Left cardiac atrium (tissue), 4 donors: ENCODE data around the gene AGMO. TPM values are rescaled to one million over a fixed set of nuclear protein-coding genes. Genes with fewer than 3 reads are reported as not detected.

Experiments used
- ATAC-seq, 2 donors: fragments of 200-7000 bp; cut with Tn5 transposase; one replicate each; pipeline ENCODE4 v1.9.1; 2020; ENCODE audit warnings: mild to moderate bottlenecking in 2 of 2, moderate library complexity in 2 of 2
- DNase-seq: peaks from one replicate; pipeline ENCODE4 v3.0.0-alpha.2; 2020
- intact Hi-C, 2 donors: fragments of 100-400 bp; cut with DNase I; formaldehyde crosslinking; loops; one replicate each; pipeline versions ENCODE4 v1.14.1 to v1.15.1; 2022 to 2023
- total RNA-seq, 2 donors: library from RNA; stranded (reverse); fragmentation: NEBNext Ultra II Directional; extraction: Animal tissue kit (Norgen Biotek cat#: 25700); gene quantifications; one replicate each; pipeline ENCODE4 v1.2.1, GENCODE V29; 2021
- donor health status: DM: no; HTN: yes; CAD: no.
- donor health status: DM: no; HTN: yes; CAD: no; lungs with severe emphysema.
- donor health status: DM: yes; HTN: yes; CAD: no.
- donor health status: Dilated cardiomyopathy.

AGMO gene
- total RNA-seq, 2 donors from 2014 or later: 0.55 to 0.62 TPM

DNA sequence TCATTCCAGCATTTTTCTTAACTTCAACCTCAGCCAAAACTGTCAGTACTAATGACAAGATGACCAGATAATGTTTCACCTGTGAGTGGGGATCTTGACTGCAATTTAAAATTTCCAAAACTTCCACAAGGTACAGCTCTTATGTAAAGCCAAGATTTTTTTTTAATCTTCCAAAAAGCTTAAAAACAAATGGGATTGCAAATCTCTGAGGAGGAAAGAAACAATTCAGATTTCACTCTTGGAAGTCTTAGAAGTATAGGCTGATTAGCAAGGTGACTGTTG is 90.2 kb downstream of the AGMO start:
- intact Hi-C loops: no loop called here
- DNase-seq (no peak), ATAC-seq (no peak)

DNA sequence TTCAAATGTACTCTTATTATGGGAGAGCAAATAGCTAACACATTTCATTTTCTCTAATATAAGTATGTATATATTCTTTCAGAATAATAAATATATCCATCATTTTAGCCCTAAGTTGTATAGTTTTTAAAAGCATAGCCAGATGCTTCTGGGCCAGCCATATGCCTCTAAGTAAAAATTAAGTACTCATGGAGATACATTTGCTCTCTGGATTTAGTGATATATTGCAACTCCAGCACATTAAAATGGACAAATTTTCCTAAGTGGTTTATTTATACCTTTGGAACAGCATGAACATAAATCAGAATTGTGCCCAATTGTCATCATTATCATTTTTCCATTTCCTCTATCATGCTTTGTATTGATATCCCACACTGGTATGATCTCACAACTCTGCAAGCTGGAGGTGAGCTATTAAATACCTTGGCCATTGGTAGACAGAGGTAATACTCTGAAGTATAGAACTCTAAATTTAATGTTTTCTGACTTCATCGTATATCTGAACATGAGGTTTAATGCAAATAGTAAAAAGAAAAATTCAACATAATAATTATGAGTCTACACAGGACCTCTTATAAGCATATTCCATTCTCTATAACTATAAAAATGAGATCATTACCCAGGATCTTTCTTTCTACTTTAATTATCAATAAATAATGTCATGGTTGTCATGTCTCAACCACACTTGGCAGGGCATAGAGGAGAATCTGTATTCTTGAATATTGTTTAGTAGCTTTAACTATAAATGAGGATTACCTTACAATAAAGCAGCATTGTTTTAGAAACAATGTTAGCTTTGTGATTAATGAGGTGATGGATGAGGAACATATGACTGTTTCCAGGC is 90.8 kb downstream of the AGMO start:
- ATAC-seq (no peak), DNase-seq (no peak)
- intact Hi-C loops: no loop called here

GRCh38 chr7:15464667-15465121 is 97.1 kb downstream of the AGMO start:
- ATAC-seq (peak; percentile 30 to 48), DNase-seq (no peak)
- intact Hi-C loops: no loop called here

- DNase-seq: no peak
- peak; percentile 77 to 86 for ATAC-seq
- intact Hi-C loops: no loop called here
These were observed 97.8 kb downstream of the AGMO start for GRCh38 chr7:15463801-15464666.

- no peak for DNase-seq
- intact Hi-C loops: no loop called here
- ATAC-seq: no peak
These were observed 99.0 kb downstream of the AGMO start for GRCh38 chr7:15462721-15463389.

DNA sequence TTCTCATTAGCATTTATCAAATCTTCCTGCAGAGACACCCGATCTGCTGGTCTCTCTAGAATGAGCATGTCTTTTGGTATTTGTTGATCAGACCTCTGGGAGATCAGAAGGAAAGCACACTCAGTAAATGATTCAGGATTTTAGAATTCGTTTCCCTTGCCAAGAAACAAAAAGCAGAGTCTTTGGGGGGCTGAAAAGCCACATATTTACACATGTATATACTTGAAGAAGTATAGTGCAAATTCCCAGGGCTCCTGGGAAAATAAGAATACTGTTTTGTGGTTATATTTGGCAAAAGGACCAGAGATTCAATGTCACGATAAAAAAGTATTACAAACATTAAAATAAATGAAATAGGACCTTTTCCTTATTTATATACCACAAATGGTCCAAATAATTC is 100.2 kb downstream of the AGMO start:
- intact Hi-C loops: no loop called here
- DNase-seq (no peak), ATAC-seq (peak in 1 of 2 donors; percentile 45)

GRCh38 chr7:15459018-15459615 is 102.7 kb downstream of the AGMO start:
- ATAC-seq (peak in 1 of 2 donors; percentile 62), DNase-seq (no peak)
- intact Hi-C loops: no loop called here

- DNase-seq (no peak), ATAC-seq (peak in 1 of 2 donors; percentile 29)
- intact Hi-C loops: no loop called here
These were observed 103.5 kb downstream of the AGMO start for GRCh38 chr7:15457990-15458955.

- no peak for ATAC-seq
- intact Hi-C loops: no loop called here
- DNase-seq: no peak
These were observed 109.1 kb downstream of the AGMO start for GRCh38 chr7:15452670-15453069.

GRCh38 chr7:15446722-15447121 is 115.1 kb downstream of the AGMO start:
- intact Hi-C loops: no loop called here
- no peak for DNase-seq
- ATAC-seq: no peak

DNA sequence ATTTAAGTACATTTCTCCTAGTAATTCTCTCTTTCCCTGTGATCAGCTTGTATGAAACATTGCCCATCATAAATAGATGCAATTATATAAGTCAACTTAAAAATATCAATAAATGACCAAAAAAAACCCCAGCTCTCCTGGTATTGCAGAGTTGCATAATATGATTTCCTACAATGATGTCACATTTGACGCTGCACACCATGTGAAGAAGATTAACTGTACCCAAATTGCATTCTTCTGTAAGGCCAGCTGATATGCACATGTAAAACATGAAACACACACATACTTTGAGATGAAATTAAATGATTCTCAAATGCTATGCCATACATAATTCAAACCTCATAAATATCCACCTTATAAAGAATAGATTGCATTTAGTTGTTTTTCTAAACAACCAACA is 115.5 kb downstream of the AGMO start:
- intact Hi-C loops: no loop called here
- DNase-seq: no peak
- no peak for ATAC-seq

DNA sequence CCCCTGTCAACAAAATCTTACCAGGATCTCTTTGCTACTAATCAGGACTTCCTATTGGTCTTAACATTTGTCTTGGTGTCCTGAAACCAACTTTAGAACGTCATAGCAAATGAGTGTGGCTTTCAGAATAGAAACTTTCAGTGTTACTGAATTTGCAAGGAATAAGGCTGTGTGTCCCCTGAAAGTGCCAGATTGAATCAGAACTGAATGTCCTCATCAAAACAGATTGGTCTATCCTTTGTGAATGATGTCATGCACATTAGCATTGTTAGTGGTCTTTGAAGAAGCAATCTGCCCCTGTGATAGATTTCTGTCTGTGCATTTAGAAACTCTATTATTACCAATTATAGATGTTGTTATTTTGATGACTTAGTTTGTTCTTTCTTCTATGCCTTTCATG is 119.9 kb downstream of the AGMO start:
- no peak for ATAC-seq
- intact Hi-C loops: no loop called here
- no peak for DNase-seq

DNA sequence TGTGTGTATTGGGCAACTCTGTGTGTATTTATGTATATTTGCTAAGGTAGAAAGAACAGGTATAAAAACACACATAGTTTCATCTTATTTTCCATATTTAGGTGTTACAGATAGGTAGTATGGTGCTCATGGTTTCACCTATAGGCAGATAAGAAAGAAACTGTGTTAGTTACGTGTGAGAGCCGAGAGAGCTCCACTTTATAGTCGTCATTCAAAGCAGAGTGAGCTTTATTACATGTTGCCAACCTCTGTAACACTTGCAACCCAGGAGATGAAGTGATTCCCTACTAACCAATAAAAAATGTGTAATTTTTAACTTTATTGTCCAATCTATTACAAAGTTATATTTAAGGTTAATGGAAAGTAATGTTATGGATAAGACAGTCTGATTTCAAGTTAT is 121.3 kb downstream of the AGMO start:
- ATAC-seq: no peak
- intact Hi-C loops: no loop called here
- no peak for DNase-seq

DNA sequence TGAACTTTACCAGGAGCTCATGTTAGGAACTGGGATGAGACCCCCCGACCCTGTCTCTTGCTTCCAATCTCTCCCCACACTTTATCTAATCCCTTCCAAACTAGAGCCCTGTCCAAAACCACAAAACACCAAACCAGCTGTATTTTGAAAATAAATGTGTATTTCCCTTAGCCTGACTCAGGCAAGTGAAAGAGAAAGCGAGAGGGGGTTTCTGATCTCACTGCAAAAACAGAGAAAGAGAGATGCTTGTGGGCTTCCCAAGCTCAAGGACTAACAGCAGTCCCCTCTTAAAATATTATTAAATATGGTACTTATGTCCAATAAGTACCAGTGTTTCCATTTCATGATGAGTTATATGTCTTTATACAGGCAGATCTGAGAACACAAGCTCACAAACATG is 122.0 kb downstream of the AGMO start:
- no peak for DNase-seq
- intact Hi-C loops: no loop called here

DNA sequence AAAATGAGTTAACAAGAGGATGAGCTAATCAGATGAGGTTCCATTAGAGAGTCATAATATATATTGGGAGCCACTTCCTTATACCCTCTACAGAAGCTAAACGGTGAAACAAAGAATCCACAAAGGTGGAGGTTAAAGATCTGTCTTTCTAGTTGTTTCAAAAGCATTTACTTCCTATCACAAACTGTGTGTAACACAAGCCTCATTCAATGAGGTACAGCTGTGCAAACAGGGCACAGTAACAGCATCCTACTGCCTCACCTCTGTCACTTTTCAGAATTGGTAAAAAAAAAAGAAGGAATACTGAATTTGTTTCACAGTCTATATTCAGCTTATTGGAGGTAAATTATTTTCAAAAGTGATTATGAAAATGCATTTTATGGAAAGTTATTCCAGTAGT is 128.7 kb downstream of the AGMO start:
- ATAC-seq: no peak
- no peak for DNase-seq
- intact Hi-C loops: no loop called here

More for the DNA sequence above, 122.0 kb downstream of the AGMO start:
- ATAC-seq: no peak

DNA sequence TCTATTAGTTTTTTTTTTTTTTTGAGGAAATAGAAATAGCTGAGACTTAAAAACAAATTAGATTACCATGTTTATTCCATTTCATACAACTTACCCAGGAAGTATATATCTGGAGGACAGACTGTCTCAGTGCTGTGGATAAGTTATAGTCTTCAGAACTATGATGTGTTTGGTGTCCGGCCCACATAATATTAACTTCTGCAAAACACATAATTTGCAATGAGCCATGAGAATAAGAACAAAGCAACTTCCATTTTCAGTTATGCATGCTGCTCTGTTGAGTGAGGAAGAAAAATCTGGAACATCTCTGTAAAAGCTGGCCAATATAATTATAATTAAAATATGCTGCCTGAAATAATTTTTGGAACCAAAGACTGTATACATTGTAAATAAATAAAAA is 130.9 kb downstream of the AGMO start:
- DNase-seq: no peak
- no peak for ATAC-seq
- intact Hi-C loops: no loop called here

GRCh38 chr7:15430191-15430590 is 131.6 kb downstream of the AGMO start:
- DNase-seq (no peak), ATAC-seq (no peak)
- intact Hi-C loops: no loop called here

- DNase-seq (no peak), ATAC-seq (no peak)
- intact Hi-C loops: no loop called here
These were observed 137.3 kb downstream of the AGMO start for GRCh38 chr7:15424468-15424867.

- intact Hi-C loops: no loop called here
- ATAC-seq (no peak), DNase-seq (no peak)
These were observed 142.2 kb downstream of the AGMO start for GRCh38 chr7:15419596-15419995.
